SH-SY5Y (cell line): ENCODE measurements around the gene CCDC149.

Experiments
- GATA2 ChIP-seq: IDR thresholded peaks from 2 replicates; pipeline ENCODE4 v1.6.1; 2011; ENCODE audit warnings: mild to moderate bottlenecking, low read depth, low read length
- GATA3 ChIP-seq: IDR thresholded peaks from 2 replicates; pipeline ENCODE4 v1.6.1; 2011; ENCODE audit warnings: low read depth, mild to moderate bottlenecking, low read length, moderate library complexity

The CCDC149 gene

GRCh38 chr4:24894846-24895245, 18.0 kb downstream of the CCDC149 start:
- TF ChIP-seq GATA2 = no peak
- TF ChIP-seq GATA3 = no peak

GRCh38 chr4:24894243-24894642, 18.6 kb downstream of the CCDC149 start:
- TF ChIP-seq GATA3 = no peak
- no peak for TF ChIP-seq GATA2

- TF ChIP-seq GATA2 (no peak), GATA3 (no peak)
Observed at GRCh38 chr4:24892778-24893177, 20.1 kb downstream of the CCDC149 start.

- no peak for TF ChIP-seq GATA2
- TF ChIP-seq GATA3 = no peak
Observed at GRCh38 chr4:24892278-24892677, 20.6 kb downstream of the CCDC149 start.

GRCh38 chr4:24890561-24891126, 22.2 kb downstream of the CCDC149 start:
- TF ChIP-seq GATA3 = no peak
- TF ChIP-seq GATA2 = no peak

- no peak for TF ChIP-seq GATA2
- no peak for TF ChIP-seq GATA3
Observed at GRCh38 chr4:24889991-24890390, 22.9 kb downstream of the CCDC149 start.

GRCh38 chr4:24888475-24889344, 24.1 kb downstream of the CCDC149 start:
- TF ChIP-seq GATA3 (no peak), GATA2 (no peak)

GRCh38 chr4:24887881-24888430, 24.9 kb downstream of the CCDC149 start:
- TF ChIP-seq GATA2 (no peak), GATA3 (no peak)

GRCh38 chr4:24886596-24886995, 26.2 kb downstream of the CCDC149 start:
- TF ChIP-seq GATA2 (no peak), GATA3 (no peak)

GRCh38 chr4:24885342-24885741, 27.5 kb downstream of the CCDC149 start:
- TF ChIP-seq GATA3 (no peak), GATA2 (no peak)

GRCh38 chr4:24884902-24885301, 27.9 kb downstream of the CCDC149 start:
- TF ChIP-seq GATA3 = no peak
- no peak for TF ChIP-seq GATA2

- TF ChIP-seq GATA2 (no peak), GATA3 (no peak)
Observed at GRCh38 chr4:24881508-24882196, 31.2 kb downstream of the CCDC149 start.

GRCh38 chr4:24880186-24880585, 32.7 kb downstream of the CCDC149 start:
- TF ChIP-seq GATA2 = no peak
- no peak for TF ChIP-seq GATA3

GRCh38 chr4:24878636-24879016, 34.2 kb downstream of the CCDC149 start:
- TF ChIP-seq GATA2 (no peak), GATA3 (no peak)
